ENCODE results near the gene NME9.

GRCh38 chr3:138344754-138345153 is 15.1 kb upstream of the NME9 start:
- no peak for TF ChIP-seq CTCF (conservative IDR thresholded peaks at IDR 0.05; ENCODE audit: low read depth, low read length)
- TF ChIP-seq EZH2phosphoT487 (IDR thresholded peaks at IDR 0.05; ENCODE audit: borderline replicate concordance, low read length) = no peak

All from PC-3 (cell line).